Thymus (tissue), 11 donors: ENCODE measurements around the gene EVI5L. TPM values are rescaled to one million over a fixed set of nuclear protein-coding genes. Genes with fewer than 3 reads are reported as not detected.

Experiments
- DNase-seq, 9 donors: peaks; one replicate each; pipeline ENCODE4 v3.0.0-alpha.2; 2013; ENCODE audit warnings: low spot score in 9 of 9, low read depth in 6 of 9, missing footprints in 1 of 9
- H3K27ac ChIP-seq, 2 donors: one replicate each; pipeline ENCODE4 v1.5.1; 2013; ENCODE audit warnings: control low read depth in 1 of 2, low read depth in 1 of 2, low read length in 1 of 2, mild to moderate bottlenecking in 1 of 2, moderate library complexity in 1 of 2
- H3K27me3 ChIP-seq, 2 donors: one replicate each; pipeline ENCODE4 v1.5.1; 2013; ENCODE audit warnings: low read length in 1 of 2; ENCODE audit not compliant: control insufficient read depth in 2 of 2, insufficient read depth in 1 of 2
- H3K36me3 ChIP-seq, 2 donors: one replicate each; pipeline ENCODE4 v1.5.1; 2013; ENCODE audit warnings: low read length in 1 of 2, mild to moderate bottlenecking in 1 of 2, moderate library complexity in 1 of 2; ENCODE audit not compliant: control insufficient read depth in 2 of 2, insufficient read depth in 2 of 2
- H3K4me1 ChIP-seq, 2 donors: one replicate each; pipeline ENCODE4 v1.5.1; 2013; ENCODE audit warnings: low read length in 2 of 2; ENCODE audit not compliant: control insufficient read depth in 2 of 2, insufficient read depth in 2 of 2
- H3K4me3 ChIP-seq, 2 donors: one replicate each; pipeline ENCODE4 v1.5.1; 2013; ENCODE audit warnings: low read length in 2 of 2, control low read depth in 1 of 2, mild to moderate bottlenecking in 1 of 2
- H3K9me3 ChIP-seq, 2 donors: one replicate each; pipeline ENCODE4 v1.5.1; 2013; ENCODE audit warnings: low read length in 1 of 2, mild to moderate bottlenecking in 1 of 2; ENCODE audit not compliant: control insufficient read depth in 2 of 2, insufficient read depth in 1 of 2
- WGBS: extraction: QIAGEN DNeasy Blood & Tissue Kit; methylation state at CpG from one replicate; pipeline ENCODE4 v1.1.7; 2013; 5-methylcytosine and 5-hydroxymethylcytosine counted together
- polyA plus RNA-seq: library from polyadenylated mRNA; stranded (reverse); fragments of 200-250 nt; gene quantifications from one replicate; pipeline ENCODE4 v1.2.3, GENCODE V29; 2013
- total RNA-seq: library from RNA; stranded (reverse); fragments of 120-200 nt; gene quantifications from one replicate; pipeline ENCODE4 v1.2.4, GENCODE V29; 2013
- donor health status: healthy.

The EVI5L gene
- total and polyA plus RNA-seq, 2 donors, result 4.9 to 7.6 TPM

GRCh38 chr19:7860714-7861618 lies 30.9 kb downstream of the EVI5L start:
- WGBS, result 93% methylated on average over 14 of the region's 14 CpGs
- Histone ChIP-seq H3K4me3 (no peak overlapping the region), H3K27ac (no peak overlapping the region), H3K36me3 (peaks cover 5 to 7% of the 10 kb centered on the region in 2 donors), H3K9me3 (peaks cover 0 to 6% of the 10 kb centered on the region in 2 donors), H3K27me3 (peaks cover 23 to 81% of the 10 kb centered on the region in 2 donors), H3K4me1 (peaks cover 14 to 44% of the 10 kb centered on the region in 2 donors)
- no peak for DNase-seq

GRCh38 chr19:7861619-7862412 lies 31.8 kb downstream of the EVI5L start:
- Histone ChIP-seq H3K27me3 (peaks cover 23 to 85% of the 10 kb centered on the region in 2 donors), H3K27ac (no peak overlapping the region), H3K4me1 (peaks cover 14 to 44% of the 10 kb centered on the region in 2 donors), H3K9me3 (peaks cover 0 to 6% of the 10 kb centered on the region in 2 donors), H3K36me3 (peaks cover 5% of the 10 kb centered on the region in 2 donors), H3K4me3 (peak overlapping the region; percentile 29 to 43)
- 19% methylated on average over 63 of the region's 63 CpGs for WGBS
- peak in 1 of 9 donors; percentile 21 for DNase-seq

GRCh38 chr19:7862413-7862951 lies 32.5 kb downstream of the EVI5L start:
- Histone ChIP-seq H3K4me3 (peak overlapping the region; percentile 29 to 43), H3K9me3 (peaks cover 0 to 6% of the 10 kb centered on the region in 2 donors), H3K36me3 (peaks cover 5% of the 10 kb centered on the region in 2 donors), H3K27me3 (peaks cover 30 to 86% of the 10 kb centered on the region in 2 donors), H3K27ac (no peak overlapping the region), H3K4me1 (peaks cover 14 to 41% of the 10 kb centered on the region in 2 donors)
- peak in 7 of 9 donors; percentile 61 to 88 (median 78) for DNase-seq
- 4% methylated on average over 65 of the region's 67 CpGs for WGBS

GRCh38 chr19:7863157-7863970 lies 33.3 kb downstream of the EVI5L start:
- Histone ChIP-seq H3K4me1 (peaks cover 12 to 40% of the 10 kb centered on the region in 2 donors), H3K9me3 (peaks cover 0 to 7% of the 10 kb centered on the region in 2 donors), H3K27ac (no peak overlapping the region), H3K36me3 (peaks cover 5% of the 10 kb centered on the region in 2 donors), H3K4me3 (peak overlapping the region in 1 of 2 donors; percentile 43), H3K27me3 (peaks cover 34 to 86% of the 10 kb centered on the region in 2 donors)
- WGBS, result 63% methylated on average over 83 of the region's 83 CpGs
- DNase-seq, result no peak

GRCh38 chr19:7863971-7864689 lies 34.1 kb downstream of the EVI5L start:
- DNase-seq, result no peak
- peaks cover 0 to 9% of the 10 kb centered on the region in 2 donors for H3K9me3 ChIP-seq
- peaks cover 36 to 90% of the 10 kb centered on the region in 2 donors for H3K27me3 ChIP-seq
- WGBS, result 68% methylated on average over 21 of the region's 21 CpGs
- no peak overlapping the region for H3K4me3 ChIP-seq
- H3K4me1 ChIP-seq, result peaks cover 12 to 41% of the 10 kb centered on the region in 2 donors
- H3K36me3 ChIP-seq, result peaks cover 5% of the 10 kb centered on the region in 2 donors
- H3K27ac ChIP-seq, result no peak overlapping the region

- DNase-seq, result no peak
- Histone ChIP-seq H3K4me3 (no peak overlapping the region), H3K4me1 (peaks cover 13 to 42% of the 10 kb centered on the region in 2 donors), H3K9me3 (peaks cover 0 to 9% of the 10 kb centered on the region in 2 donors), H3K27me3 (peaks cover 36 to 89% of the 10 kb centered on the region in 2 donors), H3K36me3 (peaks cover 2 to 5% of the 10 kb centered on the region in 2 donors), H3K27ac (no peak overlapping the region)
- WGBS, result 66% methylated on average over 18 of the region's 18 CpGs
Observed at GRCh38 chr19:7864690-7865074, 34.7 kb downstream of the EVI5L start.

- H3K36me3 ChIP-seq, result peaks cover 0 to 5% of the 10 kb centered on the region in 2 donors
- no peak overlapping the region for H3K4me3 ChIP-seq
- H3K27ac ChIP-seq, result no peak overlapping the region
- peaks cover 0 to 11% of the 10 kb centered on the region in 2 donors for H3K9me3 ChIP-seq
- peaks cover 14 to 46% of the 10 kb centered on the region in 2 donors for H3K4me1 ChIP-seq
- no peak for DNase-seq
- H3K27me3 ChIP-seq, result peaks cover 36 to 86% of the 10 kb centered on the region in 2 donors
- 48% methylated on average over 10 of the region's 10 CpGs for WGBS
Observed at GRCh38 chr19:7865262-7865911, 35.4 kb downstream of the EVI5L start.
